Activated naive CD8-positive, alpha-beta T cell treated with anti-CD3 and anti-CD28 coated beads, Interleukin-2, amount 10 ng/mL, durations not matched to agents 7 days and 5 days (primary cell): ENCODE results near the gene RPS6KL1. TPM values are rescaled to one million over a fixed set of nuclear protein-coding genes. Genes with fewer than 3 reads are reported as not detected.
A peak's percentile ranks its signal among the peaks of the same experiment; 100 is the strongest.

Experiments used
- ATAC-seq: fragments of 150-1000 bp; cut with Tn5 transposase; one replicate; pipeline ENCODE4 v1.10.0; 2021; ENCODE audit warnings: low read depth, moderate library complexity
- POLR2A ChIA-PET: fragments of 350-600 bp; sonication (Branson Sonifier 250); formaldehyde crosslinking; loops from one replicate; lab custom pipeline; 2021; ENCODE audit warnings: antibody characterized with exemption; lab: Charles Lee
- DNase-seq: peaks from one replicate; pipeline ENCODE4 v3.0.0; 2021
- H3K27ac Mint-ChIP-seq: one replicate; pipeline ENCODE4 v1.8.0; 2022; ENCODE audit warnings: mild to moderate bottlenecking, mixed read lengths
- H3K27me3 Mint-ChIP-seq: one replicate; pipeline ENCODE4 v1.8.0; 2022; ENCODE audit warnings: mild to moderate bottlenecking, moderate library complexity, mixed read lengths
- H3K36me3 Mint-ChIP-seq: one replicate; pipeline ENCODE4 v1.8.0; 2021; ENCODE audit warnings: mild to moderate bottlenecking, mixed read lengths
- H3K4me1 Mint-ChIP-seq: one replicate; pipeline ENCODE4 v1.8.0; 2021; ENCODE audit warnings: mixed read lengths
- H3K4me3 Mint-ChIP-seq: one replicate; pipeline ENCODE4 v1.8.0; 2022; ENCODE audit warnings: mild to moderate bottlenecking, moderate library complexity, mixed read lengths
- H3K9me3 Mint-ChIP-seq: one replicate; pipeline ENCODE4 v1.8.0; 2021; ENCODE audit warnings: mixed read lengths
- total RNA-seq, 2 experiments: library from RNA; stranded (reverse); gene quantifications; one replicate each; pipeline ENCODE4 v1.2.3, GENCODE V29; 2021

Gene RPS6KL1
- total RNA-seq, 2 experiments from 2014 or later = 2.6 to 3.9 TPM

- no peak overlapping the region for H3K4me3 Mint-ChIP-seq
- ATAC-seq (no peak), DNase-seq (no peak)
- no peaks in the 10 kb centered on the region for H3K9me3 Mint-ChIP-seq
- H3K36me3 Mint-ChIP-seq = no peaks in the 10 kb centered on the region
- H3K27ac Mint-ChIP-seq = no peak overlapping the region
- no peaks in the 10 kb centered on the region for H3K27me3 Mint-ChIP-seq
- POLR2A ChIA-PET = interaction anchor here (0.7 kb wide), 2 partner anchors 11 to 43 kb away, joined by 3 to 5 read pairs; partner anchors contain the start of gene RPS6KL1
- peaks cover 6% of the 10 kb centered on the region for H3K4me1 Mint-ChIP-seq
Measured at GRCh38 chr14:74911221-74911620, 11.8 kb downstream of the RPS6KL1 start.

DNA sequence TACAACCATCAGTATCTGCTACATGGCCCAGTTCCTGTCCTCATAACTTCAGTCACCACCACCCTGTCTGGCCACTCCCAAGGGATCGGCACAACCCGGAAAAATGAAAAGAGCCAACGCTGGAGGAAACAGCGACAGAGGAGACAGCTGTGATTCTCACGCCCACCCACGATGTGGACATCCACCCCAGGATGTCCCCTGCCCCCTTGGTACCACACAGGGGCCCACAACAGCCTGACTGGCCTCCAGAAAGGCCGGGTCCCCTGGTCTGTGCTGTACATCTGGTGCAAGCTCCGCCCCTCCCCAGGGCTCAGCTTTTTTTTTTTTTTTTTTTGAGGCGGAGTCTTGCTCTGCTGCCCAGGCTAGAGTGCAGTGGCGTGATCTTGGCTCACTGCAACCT is 12.5 kb downstream of the RPS6KL1 start:
- DNase-seq (no peak), ATAC-seq (no peak)
- Mint-ChIP-seq H3K27me3 (no peaks in the 10 kb centered on the region), H3K36me3 (peaks cover 1% of the 10 kb centered on the region), H3K4me3 (no peak overlapping the region), H3K27ac (no peak overlapping the region), H3K9me3 (no peaks in the 10 kb centered on the region), H3K4me1 (peaks cover 9% of the 10 kb centered on the region)
- POLR2A ChIA-PET = interaction anchor here (0.7 kb wide), 2 partner anchors 12 to 42 kb away, joined by 3 to 5 read pairs; partner anchors contain the start of gene RPS6KL1

DNA sequence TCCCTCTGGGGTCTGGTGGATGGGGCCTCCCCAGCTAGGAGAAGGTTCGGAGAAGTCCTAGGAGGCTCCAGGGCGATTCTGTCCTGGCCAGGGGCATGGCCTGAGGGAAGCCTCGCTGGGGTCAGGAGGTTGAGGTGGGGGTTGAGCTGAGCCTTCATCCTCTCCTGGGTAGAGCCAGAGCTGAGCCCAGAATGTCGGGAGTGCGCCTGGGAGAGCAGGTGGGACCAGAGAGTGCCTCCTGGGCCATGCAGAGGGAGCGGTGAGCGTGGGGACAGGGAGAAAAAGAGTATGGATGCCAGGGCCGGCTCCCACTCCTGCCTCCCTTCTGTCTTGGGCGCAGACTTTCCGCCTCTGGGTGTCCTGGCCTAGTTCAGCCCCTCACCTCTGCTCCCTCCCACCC is 13.1 kb downstream of the RPS6KL1 start:
- no peaks in the 10 kb centered on the region for H3K9me3 Mint-ChIP-seq
- H3K36me3 Mint-ChIP-seq = peaks cover 3% of the 10 kb centered on the region
- POLR2A ChIA-PET = no interaction called here
- H3K4me1 Mint-ChIP-seq = peaks cover 11% of the 10 kb centered on the region
- no peak overlapping the region for H3K4me3 Mint-ChIP-seq
- ATAC-seq (no peak), DNase-seq (no peak)
- H3K27ac Mint-ChIP-seq = no peak overlapping the region
- no peaks in the 10 kb centered on the region for H3K27me3 Mint-ChIP-seq

- Mint-ChIP-seq H3K4me1 (peaks cover 12% of the 10 kb centered on the region), H3K4me3 (no peak overlapping the region), H3K27me3 (no peaks in the 10 kb centered on the region), H3K9me3 (no peaks in the 10 kb centered on the region), H3K36me3 (peaks cover 3% of the 10 kb centered on the region), H3K27ac (no peak overlapping the region)
- no peak for ATAC-seq
- DNase-seq = no peak
- POLR2A ChIA-PET = no interaction called here
Measured at GRCh38 chr14:74909501-74909900, 13.6 kb downstream of the RPS6KL1 start.

DNA sequence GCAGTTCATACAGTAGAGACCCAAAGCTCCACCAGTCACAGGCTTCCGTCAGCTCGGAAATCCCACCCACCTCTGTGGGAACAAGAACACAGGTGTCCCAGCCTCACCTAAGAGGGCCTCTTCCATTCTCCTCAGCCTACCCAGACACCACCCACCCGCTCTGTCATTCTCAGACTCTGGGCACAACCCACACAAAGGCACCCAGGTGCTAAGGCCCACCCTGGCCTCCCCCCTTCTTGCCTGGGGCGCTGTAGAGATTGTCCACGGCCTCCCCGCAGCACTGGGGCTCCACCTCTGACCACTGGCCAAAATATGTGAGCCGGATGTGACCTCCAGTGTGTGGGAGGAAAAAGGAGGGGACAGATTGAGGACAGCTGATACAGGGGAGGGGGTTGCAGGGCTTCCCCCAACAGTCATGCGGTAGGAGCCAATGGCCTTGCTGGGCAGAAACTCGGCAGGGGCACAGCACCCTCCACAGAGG is 14.2 kb downstream of the RPS6KL1 start:
- DNase-seq = no peak
- no peaks in the 10 kb centered on the region for H3K9me3 Mint-ChIP-seq
- POLR2A ChIA-PET = interaction anchor here (1.2 kb wide), 2 partner anchors 46 to 48 kb away, joined by 4 read pairs; no protein-coding TSS in a partner anchor
- H3K27me3 Mint-ChIP-seq = no peaks in the 10 kb centered on the region
- no peak for ATAC-seq
- no peak overlapping the region for H3K27ac Mint-ChIP-seq
- H3K4me3 Mint-ChIP-seq = no peak overlapping the region
- peaks cover 5% of the 10 kb centered on the region for H3K36me3 Mint-ChIP-seq
- H3K4me1 Mint-ChIP-seq = peaks cover 13% of the 10 kb centered on the region

DNA sequence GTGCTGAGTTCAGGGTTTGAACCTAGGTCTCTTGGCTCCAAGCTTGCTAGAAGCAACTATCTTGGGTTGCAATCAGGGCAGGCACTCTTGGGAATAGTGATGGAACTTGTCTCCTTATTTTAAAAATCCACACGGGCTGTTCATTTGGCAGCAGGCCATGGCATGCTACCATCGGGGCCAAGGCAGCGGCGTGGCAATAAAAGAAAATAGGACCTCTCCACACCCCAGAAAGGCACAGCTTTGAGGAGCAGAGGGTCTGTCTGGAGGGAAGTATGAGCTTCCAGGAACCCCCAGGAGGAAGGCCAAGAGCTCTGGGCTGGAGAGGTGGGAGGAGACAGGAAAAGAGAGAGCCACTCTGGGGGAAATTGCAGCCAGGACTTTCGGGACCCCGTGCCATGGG is 15.3 kb downstream of the RPS6KL1 start:
- Mint-ChIP-seq H3K9me3 (no peaks in the 10 kb centered on the region), H3K4me1 (peaks cover 16% of the 10 kb centered on the region), H3K36me3 (peaks cover 10% of the 10 kb centered on the region), H3K4me3 (no peak overlapping the region), H3K27ac (no peak overlapping the region), H3K27me3 (no peaks in the 10 kb centered on the region)
- ATAC-seq (no peak), DNase-seq (no peak)
- POLR2A ChIA-PET = interaction anchor here (1.2 kb wide), 2 partner anchors 45 to 47 kb away, joined by 4 read pairs; no protein-coding TSS in a partner anchor

DNA sequence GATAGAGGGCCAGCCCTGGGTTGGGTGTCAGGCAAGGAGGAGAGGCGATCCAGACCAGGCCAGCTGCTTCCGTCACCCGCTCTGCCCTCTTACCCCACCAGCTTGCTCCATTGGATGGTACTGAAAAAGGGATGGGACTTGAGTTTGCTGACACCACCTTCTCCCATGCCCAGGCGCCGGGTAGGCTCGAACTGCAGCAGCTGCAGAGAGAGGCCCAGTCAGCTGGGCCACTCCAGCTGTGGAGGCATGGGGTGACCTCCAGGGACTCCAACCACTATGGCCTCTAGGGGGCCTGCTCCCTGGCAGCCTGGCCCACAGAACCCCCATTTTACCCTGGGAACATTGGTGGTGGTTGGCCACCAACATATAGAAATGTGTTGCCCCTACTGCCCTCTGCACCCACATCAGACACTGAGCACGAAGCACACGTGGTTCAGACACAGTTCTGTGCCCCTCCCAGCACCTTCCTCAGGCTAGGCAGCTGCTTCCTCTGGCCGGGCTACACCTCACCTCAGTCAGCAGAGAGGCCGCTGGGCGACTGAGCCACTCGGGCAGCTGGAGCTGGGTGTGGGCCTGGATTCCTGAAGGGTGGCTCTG is 16.0 kb downstream of the RPS6KL1 start:
- POLR2A ChIA-PET = interaction anchor here (0.6 to 3.2 kb wide), 5 partner anchors 19 to 148 kb away, joined by 4 to 51 read pairs (median 8); no protein-coding TSS in a partner anchor
- Mint-ChIP-seq H3K27ac (peak overlapping the region; percentile 54), H3K4me1 (peaks cover 16% of the 10 kb centered on the region), H3K9me3 (no peaks in the 10 kb centered on the region), H3K36me3 (peaks cover 14% of the 10 kb centered on the region), H3K27me3 (no peaks in the 10 kb centered on the region), H3K4me3 (no peak overlapping the region)
- ATAC-seq (peak; percentile 31), DNase-seq (no peak)

- peaks cover 14% of the 10 kb centered on the region for H3K36me3 Mint-ChIP-seq
- H3K4me1 Mint-ChIP-seq = peaks cover 15% of the 10 kb centered on the region
- POLR2A ChIA-PET = interaction anchor here (1.0 to 3.2 kb wide), 6 partner anchors 26 to 53 kb away, joined by 3 to 51 read pairs (median 4); partner anchors contain the start of gene PROX2
- H3K4me3 Mint-ChIP-seq = no peak overlapping the region
- no peaks in the 10 kb centered on the region for H3K27me3 Mint-ChIP-seq
- no peaks in the 10 kb centered on the region for H3K9me3 Mint-ChIP-seq
- ATAC-seq (peak; percentile 35), DNase-seq (peak; percentile 82)
- H3K27ac Mint-ChIP-seq = peak overlapping the region; percentile 38
Measured at GRCh38 chr14:74905595-74906142, 17.4 kb downstream of the RPS6KL1 start.

DNA sequence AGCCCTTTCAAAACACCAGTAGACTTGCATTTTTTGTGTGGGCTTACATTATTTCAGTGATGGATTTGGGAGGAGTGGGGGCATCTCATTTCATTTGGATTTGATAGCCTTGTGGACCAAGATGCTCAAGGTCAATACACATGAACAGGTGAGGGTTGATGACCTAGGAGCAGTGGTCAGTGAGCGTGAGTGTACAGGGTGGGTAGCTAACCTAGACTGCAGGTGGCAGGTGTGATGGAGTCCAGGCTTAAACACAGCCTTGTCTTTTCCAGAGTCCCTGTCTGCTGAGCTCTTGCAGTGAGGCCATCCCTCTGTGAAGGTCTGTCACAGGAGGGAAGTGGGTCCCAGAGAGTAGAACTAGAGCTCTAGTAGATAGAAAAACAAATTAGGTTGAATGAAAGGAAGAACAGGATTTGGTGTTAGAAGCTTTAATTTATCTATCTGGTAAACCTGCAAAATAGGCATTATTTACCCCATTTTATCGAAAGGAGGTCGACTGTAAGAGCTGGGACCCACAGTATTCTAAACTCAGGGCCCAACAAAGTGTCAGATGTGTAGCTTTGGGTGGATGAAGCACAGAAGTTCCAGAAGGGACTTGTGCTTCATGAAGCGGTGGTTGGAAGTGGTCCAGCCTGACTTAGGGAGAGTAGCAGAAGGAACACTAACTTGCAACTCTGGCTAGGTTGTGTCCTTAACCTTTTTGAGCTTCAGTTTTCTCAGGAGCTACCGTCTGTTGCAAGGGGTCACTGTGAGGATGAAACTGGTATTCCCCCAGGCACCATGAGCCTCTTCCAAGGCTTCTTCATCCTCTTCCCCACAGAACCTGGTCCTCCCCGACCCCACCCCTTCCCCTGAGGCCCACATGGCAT is 18.2 kb downstream of the RPS6KL1 start:
- POLR2A ChIA-PET = interaction anchor here (0.5 to 3.2 kb wide), 7 partner anchors 12 to 52 kb away, joined by 3 to 51 read pairs (median 4); partner anchors contain the start of gene PROX2
- Mint-ChIP-seq H3K27me3 (no peaks in the 10 kb centered on the region), H3K4me3 (no peak overlapping the region), H3K27ac (peak overlapping the region; percentile 75), H3K4me1 (peaks cover 15% of the 10 kb centered on the region), H3K9me3 (no peaks in the 10 kb centered on the region), H3K36me3 (peaks cover 18% of the 10 kb centered on the region)
- DNase-seq = no peak
- no peak for ATAC-seq

DNA sequence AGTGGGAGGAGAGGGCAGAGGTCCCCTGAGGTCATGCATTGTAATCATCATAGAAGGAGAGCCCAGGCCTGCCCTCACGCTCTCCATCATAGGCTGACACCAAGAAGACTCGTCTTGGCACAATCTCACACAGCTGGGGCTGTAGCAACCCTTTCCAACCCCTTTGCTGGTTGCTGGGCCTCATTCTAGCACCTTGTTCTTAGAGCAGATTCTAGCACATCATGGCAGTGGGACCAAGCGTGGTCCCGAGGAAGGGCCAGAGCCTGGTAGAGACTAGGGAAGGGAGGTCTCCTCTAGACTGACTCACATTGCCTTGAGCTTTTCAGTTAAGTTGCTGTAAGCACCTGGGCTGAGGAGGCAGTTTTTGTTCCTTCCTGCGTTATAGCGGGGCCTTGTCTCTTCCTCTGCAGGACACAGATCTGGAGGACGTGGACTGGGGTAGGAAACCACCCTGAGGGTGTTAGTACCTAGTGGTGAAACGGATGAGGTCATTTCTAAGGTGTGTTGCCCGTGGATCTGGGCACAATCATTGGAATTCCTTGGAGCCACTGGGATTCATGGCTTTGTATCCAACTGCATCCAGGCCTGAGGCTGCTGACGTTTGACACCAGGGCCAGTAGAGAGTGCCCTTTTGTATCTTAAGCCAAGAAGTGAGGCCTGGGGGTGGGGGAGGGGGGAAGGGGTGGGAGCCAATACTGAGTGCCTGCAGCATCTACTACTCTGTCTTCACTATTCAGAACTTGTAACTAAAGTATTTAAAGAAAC is 19.9 kb downstream of the RPS6KL1 start:
- peaks cover 34% of the 10 kb centered on the region for H3K36me3 Mint-ChIP-seq
- H3K9me3 Mint-ChIP-seq = no peaks in the 10 kb centered on the region
- no peak overlapping the region for H3K4me3 Mint-ChIP-seq
- DNase-seq (no peak), ATAC-seq (no peak)
- H3K27me3 Mint-ChIP-seq = no peaks in the 10 kb centered on the region
- POLR2A ChIA-PET = interaction anchor here (0.6 kb wide), 1 partner anchor 807 kb away, joined by 7 read pairs; no protein-coding TSS in a partner anchor
- H3K27ac Mint-ChIP-seq = no peak overlapping the region
- peaks cover 15% of the 10 kb centered on the region for H3K4me1 Mint-ChIP-seq

DNA sequence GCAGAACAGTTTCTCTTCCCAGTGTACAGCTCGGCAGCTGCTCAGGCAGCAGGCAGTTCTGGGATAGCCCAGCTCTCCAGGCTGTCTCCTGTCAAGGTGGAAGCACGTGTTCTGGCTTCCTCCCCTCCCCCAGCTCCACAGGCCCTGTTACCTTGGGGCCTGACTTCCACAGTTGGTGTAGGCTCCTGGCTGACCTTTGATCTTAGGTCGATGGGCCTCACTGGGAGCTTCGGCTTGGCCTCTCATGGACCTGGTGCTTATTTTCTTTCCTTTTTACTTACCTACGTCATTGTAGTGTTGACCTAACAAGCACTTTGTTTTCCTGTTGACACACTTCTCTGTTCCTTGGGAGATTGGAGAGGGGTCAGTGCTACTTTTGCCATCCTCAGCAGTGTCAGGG is 24.4 kb downstream of the RPS6KL1 start:
- peaks cover 48% of the 10 kb centered on the region for H3K36me3 Mint-ChIP-seq
- peaks cover 6% of the 10 kb centered on the region for H3K4me1 Mint-ChIP-seq
- ATAC-seq = no peak
- no peak for DNase-seq
- H3K27ac Mint-ChIP-seq = no peak overlapping the region
- H3K4me3 Mint-ChIP-seq = no peak overlapping the region
- POLR2A ChIA-PET = interaction anchor here (5.9 kb wide), 1 partner anchor 17 kb away, joined by 26 read pairs; the partner anchor contains the start of gene DLST
- H3K9me3 Mint-ChIP-seq = no peaks in the 10 kb centered on the region
- H3K27me3 Mint-ChIP-seq = no peaks in the 10 kb centered on the region

GRCh38 chr14:74898083-74898482 is 25.0 kb downstream of the RPS6KL1 start:
- POLR2A ChIA-PET = interaction anchor here (0.7 to 5.9 kb wide), 2 partner anchors 16 to 108 kb away, joined by 4 to 26 read pairs; partner anchors contain the start of gene DLST
- Mint-ChIP-seq H3K9me3 (no peaks in the 10 kb centered on the region), H3K27me3 (no peaks in the 10 kb centered on the region), H3K27ac (no peak overlapping the region), H3K4me3 (no peak overlapping the region), H3K36me3 (peaks cover 47% of the 10 kb centered on the region), H3K4me1 (peaks cover 10% of the 10 kb centered on the region)
- DNase-seq (no peak), ATAC-seq (no peak)
